Mesenchymal stem cell (in vitro differentiated cells and primary cell): ENCODE results near the gene LAMTOR5.

Source experiments
- DNase-seq: peaks from one replicate; pipeline ENCODE4 v3.0.0-alpha.2; 2013
- H2AFZ ChIP-seq: one replicate; pipeline ENCODE4 v1.6.1; 2013; ENCODE audit warnings: low read depth, mild to moderate bottlenecking, control low read depth, inconsistent platforms, low read length, moderate library complexity
- H2AK5ac ChIP-seq: 2 replicates; pipeline ENCODE4 v1.6.1; 2013; ENCODE audit warnings: low read length, moderate library complexity, mild to moderate bottlenecking, inconsistent platforms; ENCODE audit not compliant: severe bottlenecking
- H2BK120ac ChIP-seq: one replicate; pipeline ENCODE4 v1.6.1; 2013; ENCODE audit warnings: low read depth, mild to moderate bottlenecking, inconsistent platforms, low read length, moderate library complexity
- H2BK12ac ChIP-seq, 2 experiments: one replicate each; pipeline ENCODE4 v1.6.1; 2013; ENCODE audit warnings: inconsistent platforms in 2 of 2, low read length in 2 of 2, mild to moderate bottlenecking in 2 of 2, moderate library complexity in 2 of 2, control low read depth in 1 of 2
- H2BK15ac ChIP-seq: one replicate; pipeline ENCODE4 v1.6.1; 2013; ENCODE audit warnings: mild to moderate bottlenecking, low read depth, inconsistent platforms; ENCODE audit not compliant: poor library complexity, severe bottlenecking
- H2BK5ac ChIP-seq: 2 replicates; pipeline ENCODE4 v1.6.1; 2013; ENCODE audit warnings: low read depth, mild to moderate bottlenecking, low read length, control low read depth, inconsistent platforms; ENCODE audit not compliant: poor library complexity, severe bottlenecking
- H3K14ac ChIP-seq, 2 experiments: one replicate each; pipeline ENCODE4 v1.6.1; 2013; ENCODE audit warnings: inconsistent platforms in 2 of 2, low read length in 2 of 2, control low read depth in 1 of 2, mild to moderate bottlenecking in 1 of 2, moderate library complexity in 1 of 2
- H3K18ac ChIP-seq, 2 experiments: one replicate each; pipeline ENCODE4 v1.6.1; 2013; ENCODE audit warnings: inconsistent platforms in 2 of 2, low read length in 2 of 2, control low read depth in 1 of 2, low read depth in 1 of 2, mild to moderate bottlenecking in 1 of 2
- H3K23ac ChIP-seq, 2 experiments: one replicate each; pipeline ENCODE4 v1.6.1; 2013; ENCODE audit warnings: inconsistent platforms in 2 of 2, low read length in 2 of 2, mild to moderate bottlenecking in 2 of 2, moderate library complexity in 2 of 2, control low read depth in 1 of 2
- H3K27ac ChIP-seq: 2 replicates; pipeline ENCODE4 v1.5.1; 2013; ENCODE audit warnings: mild to moderate bottlenecking, moderate library complexity, low read length, control low read depth, inconsistent platforms; ENCODE audit not compliant: poor library complexity, severe bottlenecking
- H3K27me3 ChIP-seq, 2 experiments: 2 replicates each; pipeline versions ENCODE4 v1.6.1 to v1.7.0; 2013; ENCODE audit warnings: low read length in 2 of 2, mild to moderate bottlenecking in 2 of 2, moderate library complexity in 2 of 2, control low read depth in 1 of 2, inconsistent platforms in 1 of 2; ENCODE audit not compliant: control insufficient read depth in 1 of 2, insufficient read depth in 1 of 2
- H3K36me3 ChIP-seq, 2 experiments: 2 replicates each; pipeline versions ENCODE4 v1.6.1 to v1.7.0; 2013; ENCODE audit warnings: low read length in 2 of 2, control low read depth in 1 of 2, inconsistent platforms in 1 of 2, low read depth in 1 of 2, mild to moderate bottlenecking in 1 of 2; ENCODE audit not compliant: insufficient read depth in 2 of 2, control insufficient read depth in 1 of 2
- H3K4ac ChIP-seq, 2 experiments: one replicate each; pipeline ENCODE4 v1.6.1; 2013; ENCODE audit warnings: inconsistent platforms in 2 of 2, low read length in 2 of 2, mild to moderate bottlenecking in 2 of 2, moderate library complexity in 2 of 2, control low read depth in 1 of 2, low read depth in 1 of 2
- H3K4me1 ChIP-seq: 2 replicates; pipeline ENCODE4 v1.6.1; 2013; ENCODE audit warnings: low read depth, low read length, control low read depth; ENCODE audit not compliant: control insufficient read depth, insufficient read depth
- H3K4me2 ChIP-seq: 2 replicates; pipeline ENCODE4 v1.6.1; 2013; ENCODE audit warnings: low read length, mild to moderate bottlenecking, inconsistent platforms; ENCODE audit not compliant: poor library complexity, severe bottlenecking
- H3K4me3 ChIP-seq, 2 experiments: 2 replicates each; pipeline versions ENCODE4 v1.5.1 to v1.7.0; 2013; ENCODE audit warnings: low read length in 2 of 2, mild to moderate bottlenecking in 2 of 2, control low read depth in 1 of 2, low read depth in 1 of 2; ENCODE audit not compliant: insufficient read depth in 1 of 2
- H3K79me1 ChIP-seq: replicated peaks from 2 replicates; pipeline ENCODE4 v1.6.1; 2013; ENCODE audit warnings: mild to moderate bottlenecking, control low read depth, low read length, inconsistent platforms; ENCODE audit not compliant: poor library complexity, severe bottlenecking
- H3K9ac ChIP-seq: 2 replicates; pipeline ENCODE4 v1.7.0; 2013; ENCODE audit warnings: mild to moderate bottlenecking, low read length, moderate library complexity
- H3K9me3 ChIP-seq: 2 replicates; pipeline ENCODE4 v1.7.0; 2013; ENCODE audit warnings: mild to moderate bottlenecking, low read length; ENCODE audit not compliant: control insufficient read depth
- H4K8ac ChIP-seq: one replicate; pipeline ENCODE4 v1.6.1; 2013; ENCODE audit warnings: inconsistent platforms, mild to moderate bottlenecking, low read length, moderate library complexity
- H4K91ac ChIP-seq: one replicate; pipeline ENCODE4 v1.6.1; 2013; ENCODE audit warnings: mild to moderate bottlenecking, low read length, inconsistent platforms
- WGBS: methylation state at CpG from one replicate; pipeline ENCODE4 v1.1.7; 2013; ENCODE audit warnings: mixed read lengths; 5-methylcytosine and 5-hydroxymethylcytosine counted together

LAMTOR5 gene

DNA sequence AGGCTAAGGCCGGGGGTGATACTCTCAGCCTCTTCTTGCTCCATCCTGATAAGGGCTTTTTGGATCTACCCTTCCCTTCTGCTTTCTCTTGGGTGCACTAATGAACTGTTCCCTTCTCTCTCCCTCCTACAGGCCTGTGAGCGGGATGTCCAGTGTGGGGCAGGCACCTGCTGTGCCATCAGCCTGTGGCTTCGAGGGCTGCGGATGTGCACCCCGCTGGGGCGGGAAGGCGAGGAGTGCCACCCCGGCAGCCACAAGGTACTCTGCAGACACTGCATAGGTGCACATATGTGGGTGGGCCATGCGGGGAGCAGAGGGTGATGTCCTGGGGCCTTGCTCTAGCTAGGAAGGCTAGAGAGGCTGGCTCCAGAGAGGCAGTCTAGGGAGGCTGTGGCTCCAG is 46.3 kb upstream of the LAMTOR5 start:
- Histone ChIP-seq H3K9ac (no peak overlapping the region), H3K9me3 (no peaks in the 10 kb centered on the region), H2BK5ac (no peak overlapping the region), H3K23ac (no peak overlapping the region), H2BK120ac (no peak overlapping the region), H3K4me2 (no peak overlapping the region), H2AFZ (no peak overlapping the region), H2AK5ac (no peak overlapping the region), H3K27me3 (peaks cover 73 to 79% of the 10 kb centered on the region in 2 experiments), H3K4me1 (no peaks in the 10 kb centered on the region), H4K91ac (no peak overlapping the region), H3K79me1 (no peaks in the 10 kb centered on the region), H3K4me3 (no peak overlapping the region), H3K27ac (no peak overlapping the region), H2BK12ac (no peak overlapping the region), H2BK15ac (no peak overlapping the region), H3K36me3 (no peaks in the 10 kb centered on the region), H3K14ac (no peak overlapping the region), H4K8ac (no peak overlapping the region), H3K4ac (no peak overlapping the region), H3K18ac (no peak overlapping the region)
- 94% methylated on average over 9 of the region's 9 CpGs for WGBS
- no peak for DNase-seq

DNA sequence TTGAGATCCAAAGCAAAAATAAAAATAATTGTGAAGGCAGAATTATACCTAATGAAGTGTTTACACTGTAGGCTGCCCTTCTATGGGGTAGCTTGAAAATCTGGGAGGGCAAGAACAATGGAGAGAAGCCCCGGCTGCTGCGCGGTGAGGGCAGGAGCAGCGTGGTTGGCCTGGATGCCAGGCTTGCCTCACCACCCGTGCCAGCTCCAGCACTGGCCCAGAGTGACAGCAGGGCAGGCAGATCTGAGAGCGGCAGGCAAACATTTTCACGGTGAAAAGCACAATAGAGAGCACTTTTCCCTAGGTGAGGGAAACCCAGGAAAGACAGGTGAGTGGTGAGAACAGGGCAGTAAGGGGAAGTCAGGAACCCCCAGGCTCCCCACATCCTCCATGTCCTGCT is 44.8 kb upstream of the LAMTOR5 start:
- Histone ChIP-seq H3K4me3 (no peak overlapping the region), H3K4ac (no peak overlapping the region), H3K79me1 (no peaks in the 10 kb centered on the region), H3K23ac (peak overlapping the region in 1 of 2 experiments; percentile 84), H2BK120ac (no peak overlapping the region), H3K14ac (no peak overlapping the region), H2AFZ (no peak overlapping the region), H3K27ac (no peak overlapping the region), H2BK15ac (no peak overlapping the region), H3K4me1 (no peaks in the 10 kb centered on the region), H3K4me2 (no peak overlapping the region), H3K9me3 (no peaks in the 10 kb centered on the region), H3K18ac (no peak overlapping the region), H4K8ac (no peak overlapping the region), H3K27me3 (peaks cover 82 to 93% of the 10 kb centered on the region in 2 experiments), H2BK5ac (no peak overlapping the region), H3K9ac (no peak overlapping the region), H4K91ac (no peak overlapping the region), H2BK12ac (no peak overlapping the region), H2AK5ac (no peak overlapping the region), H3K36me3 (no peaks in the 10 kb centered on the region)
- 87% methylated on average over 7 of the region's 7 CpGs for WGBS
- no peak for DNase-seq

DNA sequence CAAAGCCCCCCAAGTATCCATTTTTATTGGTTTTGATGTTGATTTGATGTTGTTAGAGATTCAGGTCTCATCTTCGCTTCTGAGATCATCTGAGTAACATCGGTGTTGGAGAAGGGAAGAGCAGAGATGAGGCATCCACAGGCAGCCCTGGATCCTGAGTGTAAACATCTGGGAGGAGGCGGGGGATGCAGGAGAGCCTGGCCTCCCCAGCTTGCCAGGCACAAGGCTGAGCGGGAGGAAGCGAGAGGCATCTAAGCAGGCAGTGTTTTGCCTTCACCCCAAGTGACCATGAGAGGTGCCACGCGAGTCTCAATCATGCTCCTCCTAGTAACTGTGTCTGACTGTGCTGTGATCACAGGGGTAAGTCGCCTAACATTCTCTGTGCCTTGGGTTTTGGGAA is 43.4 kb upstream of the LAMTOR5 start, which contains the start of gene PROK1:
PROK1 (plus strand) TSS at position 221 of the 400 bp plus-strand sequence; CDS start at position 289, 68 bp downstream.
- no peaks in the 10 kb centered on the region for H3K4me1 ChIP-seq
- no peak within 1 kb of the TSS for H3K4me3 ChIP-seq
- peak within 1 kb of the TSS in 1 of 2 experiments; percentile 12 for H2BK12ac ChIP-seq
- H4K91ac ChIP-seq = peak within 1 kb of the TSS; percentile 4
- H2AK5ac ChIP-seq = no peak within 1 kb of the TSS
- H2BK120ac ChIP-seq = no peak within 1 kb of the TSS
- peaks cover 79 to 83% of the 10 kb centered on the region in 2 experiments for H3K27me3 ChIP-seq
- no peaks in the 10 kb centered on the region for H3K79me1 ChIP-seq
- no peak within 1 kb of the TSS for H3K18ac ChIP-seq
- no peak within 1 kb of the TSS for H2AFZ ChIP-seq
- H3K9me3 ChIP-seq = no peaks in the 10 kb centered on the region
- no peak within 1 kb of the TSS for H2BK5ac ChIP-seq
- no peak within 1 kb of the TSS for H3K27ac ChIP-seq
- no peak within 1 kb of the TSS for H4K8ac ChIP-seq
- H3K23ac ChIP-seq = no peak within 1 kb of the TSS
- no peak within 1 kb of the TSS for H2BK15ac ChIP-seq
- H3K9ac ChIP-seq = no peak within 1 kb of the TSS
- no peaks in the 10 kb centered on the region for H3K36me3 ChIP-seq
- no peak within 1 kb of the TSS for H3K4me2 ChIP-seq
- no peak within 1 kb of the TSS for H3K4ac ChIP-seq
- peak within 1 kb of the TSS in 1 of 2 experiments; percentile 69 for H3K14ac ChIP-seq
- DNase-seq = no peak
- 86% methylated on average over 8 of the region's 8 CpGs for WGBS

DNA sequence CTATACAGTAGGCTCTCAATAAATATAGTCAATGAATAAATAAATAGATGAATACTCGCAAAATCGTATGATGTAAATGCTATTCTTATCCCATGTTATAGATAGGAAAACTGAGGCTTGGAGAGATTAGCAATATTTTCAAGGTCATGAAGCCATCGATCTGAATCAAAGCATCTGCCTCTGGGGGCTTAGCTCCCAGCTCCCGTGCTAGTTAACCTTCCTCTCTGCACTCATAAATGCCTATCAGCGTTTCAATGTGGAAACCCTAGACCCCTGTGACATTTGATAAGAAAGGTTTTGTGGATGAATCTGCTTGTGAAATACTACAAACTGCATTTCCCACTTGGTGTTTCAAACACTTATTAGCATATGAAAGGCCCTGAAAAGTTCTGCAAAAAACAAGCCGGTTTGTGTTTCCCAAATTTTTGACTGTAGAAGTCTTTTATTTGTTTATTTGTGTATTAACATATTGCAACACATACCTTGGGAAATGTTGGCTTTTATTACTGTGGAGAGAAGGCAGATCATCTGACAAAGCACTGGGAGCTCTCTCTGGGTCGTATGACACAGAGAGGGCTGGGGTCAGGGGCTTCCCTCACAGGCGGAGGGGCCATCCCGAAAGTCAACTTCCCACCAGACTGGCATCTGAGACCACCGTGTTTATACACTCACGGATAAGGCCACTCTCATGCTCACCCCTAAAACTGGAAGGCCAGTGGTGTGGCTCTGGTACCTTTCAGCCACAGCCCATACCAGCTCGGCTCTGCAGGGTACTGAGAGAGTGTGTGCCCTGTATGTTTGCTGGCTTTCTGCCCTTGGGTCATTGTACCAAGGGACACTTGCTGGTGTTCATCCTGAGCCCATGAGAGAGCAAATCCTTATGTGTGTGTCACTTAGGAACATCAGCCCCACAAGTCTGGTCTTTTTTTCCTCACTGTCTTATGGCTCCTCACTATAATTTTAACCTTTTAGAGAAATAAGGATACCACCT is 42.5 kb upstream of the LAMTOR5 start:
- peak; percentile 36 for DNase-seq
- Histone ChIP-seq H3K27ac (no peak overlapping the region), H4K91ac (no peak overlapping the region), H3K27me3 (peaks cover 69 to 75% of the 10 kb centered on the region in 2 experiments), H2BK120ac (no peak overlapping the region), H3K23ac (no peak overlapping the region), H4K8ac (no peak overlapping the region), H2BK12ac (no peak overlapping the region), H3K79me1 (no peaks in the 10 kb centered on the region), H3K9ac (no peak overlapping the region), H2BK5ac (no peak overlapping the region), H3K4me2 (no peak overlapping the region), H2BK15ac (no peak overlapping the region), H3K4me1 (no peaks in the 10 kb centered on the region), H2AFZ (no peak overlapping the region), H3K4ac (no peak overlapping the region), H3K9me3 (no peaks in the 10 kb centered on the region), H3K14ac (no peak overlapping the region), H3K36me3 (no peaks in the 10 kb centered on the region), H3K4me3 (no peak overlapping the region), H2AK5ac (no peak overlapping the region), H3K18ac (no peak overlapping the region)
- WGBS = 70% methylated on average over 9 of the region's 12 CpGs
